Osteocyte (in vitro differentiated cells): ENCODE measurements around the gene ZNF516. TPM values are rescaled to one million over a fixed set of nuclear protein-coding genes. Genes with fewer than 3 reads are reported as not detected.

Source experiments
- DNase-seq: peaks from one replicate; pipeline ENCODE4 v3.0.0; 2021; ENCODE audit warnings: mixed read lengths; ENCODE audit not compliant: unreplicated experiment; ENCODE audit errors: extremely low spot score
- H3K27ac Mint-ChIP-seq: one replicate; pipeline ENCODE4 v1.8.0; 2021; ENCODE audit warnings: mild to moderate bottlenecking, mixed read lengths; ENCODE audit not compliant: unreplicated experiment
- H3K27me3 Mint-ChIP-seq: one replicate; pipeline ENCODE4 v1.8.0; 2021; ENCODE audit warnings: mixed read lengths; ENCODE audit not compliant: unreplicated experiment
- H3K36me3 Mint-ChIP-seq: one replicate; pipeline ENCODE4 v1.8.0; 2021; ENCODE audit warnings: mixed read lengths; ENCODE audit not compliant: unreplicated experiment
- H3K4me1 Mint-ChIP-seq: one replicate; pipeline ENCODE4 v1.8.0; 2021; ENCODE audit warnings: mixed read lengths; ENCODE audit not compliant: unreplicated experiment
- H3K4me3 Mint-ChIP-seq: one replicate; pipeline ENCODE4 v1.8.0; 2021; ENCODE audit warnings: mild to moderate bottlenecking, moderate library complexity, mixed read lengths; ENCODE audit not compliant: unreplicated experiment
- H3K9me3 Mint-ChIP-seq: one replicate; pipeline ENCODE4 v1.8.0; 2021; ENCODE audit warnings: mixed read lengths; ENCODE audit not compliant: unreplicated experiment
- total RNA-seq: library from RNA; stranded (reverse); gene quantifications from 2 replicates; pipeline ENCODE4 v1.2.1, GENCODE V29; 2021
- TF ChIP-seq, protein P1 (sequence below): fragments of 200-600 bp; sonication (generic); IDR thresholded peaks from 2 replicates; pipeline ENCODE4 v1.5.0; 2021; ENCODE audit warnings: antibody characterized with exemption, mild to moderate bottlenecking, moderate library complexity

Gene ZNF516
- total RNA-seq, 1 donor from 2014 or later, result 36.3 TPM

DNA sequence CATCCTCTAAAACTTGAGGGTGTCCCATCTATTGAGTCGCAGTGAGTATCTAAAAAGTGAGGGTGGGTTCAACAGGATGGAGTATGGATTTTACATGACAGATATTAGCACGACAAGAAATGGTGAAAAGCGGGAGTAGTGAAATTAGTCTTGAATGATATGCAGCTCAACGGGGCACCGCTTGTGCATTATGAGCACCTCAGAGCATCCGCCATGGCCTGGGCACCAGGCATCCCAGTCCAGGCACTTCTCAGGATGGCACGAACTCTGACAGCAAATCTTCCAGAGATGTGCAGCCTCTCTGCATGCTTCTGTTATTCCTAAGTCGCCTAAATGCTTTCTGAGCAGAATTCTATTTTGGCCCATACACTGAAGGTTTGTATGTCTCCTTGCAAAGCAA lies 57.1 kb downstream of the ZNF516 start:
- TF ChIP-seq, protein P1, sequence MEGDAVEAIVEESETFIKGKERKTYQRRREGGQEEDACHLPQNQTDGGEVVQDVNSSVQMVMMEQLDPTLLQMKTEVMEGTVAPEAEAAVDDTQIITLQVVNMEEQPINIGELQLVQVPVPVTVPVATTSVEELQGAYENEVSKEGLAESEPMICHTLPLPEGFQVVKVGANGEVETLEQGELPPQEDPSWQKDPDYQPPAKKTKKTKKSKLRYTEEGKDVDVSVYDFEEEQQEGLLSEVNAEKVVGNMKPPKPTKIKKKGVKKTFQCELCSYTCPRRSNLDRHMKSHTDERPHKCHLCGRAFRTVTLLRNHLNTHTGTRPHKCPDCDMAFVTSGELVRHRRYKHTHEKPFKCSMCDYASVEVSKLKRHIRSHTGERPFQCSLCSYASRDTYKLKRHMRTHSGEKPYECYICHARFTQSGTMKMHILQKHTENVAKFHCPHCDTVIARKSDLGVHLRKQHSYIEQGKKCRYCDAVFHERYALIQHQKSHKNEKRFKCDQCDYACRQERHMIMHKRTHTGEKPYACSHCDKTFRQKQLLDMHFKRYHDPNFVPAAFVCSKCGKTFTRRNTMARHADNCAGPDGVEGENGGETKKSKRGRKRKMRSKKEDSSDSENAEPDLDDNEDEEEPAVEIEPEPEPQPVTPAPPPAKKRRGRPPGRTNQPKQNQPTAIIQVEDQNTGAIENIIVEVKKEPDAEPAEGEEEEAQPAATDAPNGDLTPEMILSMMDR, result no peak
- no peaks in the 10 kb centered on the region for H3K27me3 Mint-ChIP-seq
- H3K36me3 Mint-ChIP-seq, result peaks cover 38% of the 10 kb centered on the region
- no peak overlapping the region for H3K4me3 Mint-ChIP-seq
- no peaks in the 10 kb centered on the region for H3K4me1 Mint-ChIP-seq
- no peak for DNase-seq
- no peak overlapping the region for H3K27ac Mint-ChIP-seq
- H3K9me3 Mint-ChIP-seq, result no peaks in the 10 kb centered on the region

DNA sequence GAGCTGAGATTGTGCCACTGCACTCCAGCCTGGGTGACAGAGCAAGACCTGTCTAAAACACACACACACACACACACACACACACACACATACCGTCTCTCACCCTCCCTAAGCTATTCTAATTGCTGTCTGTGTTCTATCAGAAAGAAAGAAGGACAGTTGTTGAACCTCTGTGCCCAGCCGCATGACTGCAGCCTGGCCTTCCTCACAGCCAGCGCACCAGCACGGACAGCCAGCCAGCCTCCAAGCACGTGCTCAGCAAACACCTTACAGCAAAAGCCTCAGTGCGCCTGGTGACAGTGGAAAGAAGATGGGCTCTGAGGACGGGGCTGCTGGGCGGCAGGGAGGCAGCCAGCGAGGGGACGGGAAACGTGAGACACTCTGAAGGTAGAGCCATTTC lies 58.0 kb downstream of the ZNF516 start:
- Mint-ChIP-seq H3K27me3 (no peaks in the 10 kb centered on the region), H3K27ac (no peak overlapping the region), H3K36me3 (peaks cover 43% of the 10 kb centered on the region), H3K4me3 (no peak overlapping the region), H3K4me1 (no peaks in the 10 kb centered on the region), H3K9me3 (no peaks in the 10 kb centered on the region)
- TF ChIP-seq, protein P1, result no peak
- DNase-seq, result no peak

DNA sequence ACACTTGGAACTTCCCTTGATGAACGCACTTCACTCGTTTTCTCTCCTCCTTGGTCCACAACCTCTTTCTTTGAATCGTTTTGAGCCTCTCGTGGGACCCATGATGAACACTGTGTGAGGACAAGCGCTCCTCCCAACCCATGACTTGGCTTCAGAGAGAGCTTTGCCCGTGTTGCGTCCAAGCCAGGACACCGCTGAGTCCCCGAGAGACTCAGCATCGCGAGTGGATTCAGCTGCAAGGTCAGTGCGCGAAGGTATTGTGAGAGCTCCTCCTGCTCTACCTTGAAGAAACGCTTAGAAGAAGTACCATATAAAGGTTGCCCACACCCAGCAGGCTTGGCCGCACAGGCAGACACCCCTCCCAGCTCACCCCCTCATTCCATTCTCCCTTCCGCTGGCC lies 58.7 kb downstream of the ZNF516 start:
- Mint-ChIP-seq H3K27me3 (no peaks in the 10 kb centered on the region), H3K36me3 (peaks cover 43% of the 10 kb centered on the region), H3K4me3 (no peak overlapping the region), H3K4me1 (no peaks in the 10 kb centered on the region), H3K27ac (no peak overlapping the region), H3K9me3 (no peaks in the 10 kb centered on the region)
- TF ChIP-seq, protein P1, result no peak
- no peak for DNase-seq

DNA sequence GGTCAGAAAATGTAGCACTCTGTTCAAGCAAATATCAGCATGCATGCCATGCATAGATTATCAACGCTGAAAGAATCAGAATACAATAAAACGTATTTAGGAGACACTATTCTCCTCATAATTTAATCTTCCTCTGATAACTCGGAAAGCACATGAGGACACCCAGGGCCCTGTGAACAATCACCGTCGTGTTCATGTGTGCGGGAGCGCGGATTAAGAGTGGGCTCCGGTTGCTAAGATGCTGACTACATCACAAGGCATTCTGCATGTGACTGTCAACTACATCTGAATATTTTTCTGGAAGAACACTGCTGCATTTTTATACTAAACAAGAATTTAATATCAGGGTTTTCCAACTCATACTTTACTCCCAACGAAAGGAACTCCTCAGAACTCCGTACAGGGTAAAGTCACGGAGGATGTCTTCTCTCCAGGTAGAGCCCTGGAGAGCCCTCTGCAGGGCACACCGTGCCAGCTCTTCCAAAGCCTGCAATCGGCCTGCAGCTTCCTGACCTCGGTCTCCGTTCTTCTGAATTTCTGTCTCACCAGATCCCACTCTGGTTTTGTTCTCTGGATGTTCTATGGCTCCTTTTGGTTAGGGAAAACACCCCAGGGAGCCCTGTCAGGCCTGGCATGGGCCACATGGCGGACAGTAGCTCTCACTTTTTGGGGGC lies 59.6 kb downstream of the ZNF516 start:
- peaks cover 38% of the 10 kb centered on the region for H3K36me3 Mint-ChIP-seq
- DNase-seq, result no peak
- no peak overlapping the region for H3K4me3 Mint-ChIP-seq
- TF ChIP-seq, protein P1, result no peak
- H3K4me1 Mint-ChIP-seq, result no peaks in the 10 kb centered on the region
- no peak overlapping the region for H3K27ac Mint-ChIP-seq
- no peaks in the 10 kb centered on the region for H3K27me3 Mint-ChIP-seq
- H3K9me3 Mint-ChIP-seq, result no peaks in the 10 kb centered on the region

DNA sequence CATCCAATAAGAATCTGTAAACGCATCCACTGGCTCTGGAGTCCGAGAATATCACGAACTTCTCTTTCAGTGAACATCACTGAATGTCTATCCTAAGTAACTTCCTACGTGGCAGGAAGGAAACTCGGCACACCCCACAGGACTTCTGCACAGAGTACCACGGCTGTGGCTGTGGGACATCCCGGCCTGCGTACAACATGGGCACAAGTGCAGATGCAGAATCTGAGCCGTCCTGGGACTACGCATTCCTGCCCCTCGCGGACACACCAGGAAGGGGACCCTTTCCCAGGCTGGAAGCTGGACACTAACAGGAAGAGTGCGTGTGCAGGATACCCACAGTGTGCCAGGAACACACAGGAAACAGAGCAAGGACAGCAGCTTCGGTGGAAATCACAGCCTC lies 60.6 kb downstream of the ZNF516 start:
- Mint-ChIP-seq H3K27ac (no peak overlapping the region), H3K9me3 (no peaks in the 10 kb centered on the region), H3K27me3 (no peaks in the 10 kb centered on the region), H3K4me3 (no peak overlapping the region), H3K4me1 (peaks cover 2% of the 10 kb centered on the region), H3K36me3 (peaks cover 33% of the 10 kb centered on the region)
- no peak for DNase-seq
- TF ChIP-seq, protein P1, result no peak
